HCT116 (cell line): ENCODE results near the gene ARMH3. TPM values are rescaled to one million over a fixed set of nuclear protein-coding genes. Genes with fewer than 3 reads are reported as not detected.

Source experiments
- ATAC-seq: fragments of 200-7000 bp; cut with Tn5 transposase; 2 replicates; pipeline ENCODE4 v1.9.1; 2020; ENCODE audit warnings: mild to moderate bottlenecking, moderate library complexity
- BruUV-seq: library from RNA; stranded (reverse); fragments of 400-500 nt; replicated peaks from 2 replicates; lab custom pipeline; 2021; lab: Mats Ljungman, UMichigan
- CTCF ChIA-PET: fragments of 300-600 bp; sonication (Branson Sonifier 250); formaldehyde crosslinking; loops from one replicate; lab custom pipeline; 2021; ENCODE audit warnings: antibody characterized with exemption; lab: Charles Lee
- POLR2A ChIA-PET: fragments of 300-600, 350-600 bp; sonication (Branson Sonifier 250); formaldehyde crosslinking; loops from one replicate; lab custom pipeline; 2021; ENCODE audit warnings: antibody characterized with exemption; lab: Charles Lee
- RAD21 ChIA-PET, 2 experiments: fragments of 300-600 bp; sonication (Branson Sonifier 250); formaldehyde crosslinking; loops; one replicate each; lab custom pipeline; 2023; ENCODE audit warnings: low total read pairs in 2 of 2; ENCODE audit not compliant: uncharacterized antibody in 2 of 2, unreplicated experiment in 2 of 2, low non-redundant PET in 1 of 2; lab: Charles Lee
- DNase-seq: peaks from one replicate; pipeline ENCODE4 v3.0.0-alpha.2; 2010; ENCODE audit warnings: low read depth, low spot score
- H2AFZ ChIP-seq: fragments of 200-600 bp; shearing (Covaris generic), sonication (generic); 2 replicates; pipeline ENCODE4 v1.6.1; 2017; ENCODE audit warnings: low read depth, mixed run types, mixed read lengths, antibody characterized with exemption, low read length; ENCODE audit not compliant: poor library complexity, severe bottlenecking
- H3K27ac ChIP-seq: 2 replicates; pipeline ENCODE4 v1.5.1; 2012; ENCODE audit warnings: low read depth, low read length
- H3K27me3 ChIP-seq: fragments of 200-600 bp; sonication (generic); 2 replicates; pipeline ENCODE4 v1.6.1; 2016; ENCODE audit warnings: mixed run types, low read length, mixed read lengths; ENCODE audit not compliant: insufficient read depth
- H3K36me3 ChIP-seq, 2 experiments: fragments of 200-500 bp in 1 of 2; fragments of 200-600 bp in 1 of 2; sonication (Bioruptor generic) in 1 of 2; sonication (generic) in 1 of 2; 2 replicates each; pipeline versions ENCODE4 v1.5.1 to v1.6.1; 2014 to 2016; ENCODE audit warnings: low read length in 2 of 2, inconsistent platforms in 1 of 2, mixed read lengths in 1 of 2, mixed run types in 1 of 2; ENCODE audit not compliant: insufficient read depth in 2 of 2, control insufficient read depth in 1 of 2
- H3K4me1 ChIP-seq, 2 experiments: fragments of 200-600 bp in 1 of 2; sonication (generic) in 1 of 2; 2 replicates each; pipeline versions ENCODE4 v1.5.1 to v1.6.1; 2012 to 2017; ENCODE audit warnings: low read length in 2 of 2, inconsistent platforms in 1 of 2, mild to moderate bottlenecking in 1 of 2, mixed read lengths in 1 of 2, mixed run types in 1 of 2, moderate library complexity in 1 of 2; ENCODE audit not compliant: insufficient read depth in 2 of 2, control insufficient read depth in 1 of 2
- H3K4me2 ChIP-seq: fragments of 200-600 bp; sonication (generic); 2 replicates; pipeline ENCODE4 v1.6.1; 2017; ENCODE audit warnings: mixed run types, low read length, mixed read lengths
- H3K4me3 ChIP-seq, 2 experiments: fragments of 200-600 bp in 1 of 2; sonication (generic) in 1 of 2; replicated peaks in 1 of 2; 2 replicates each; pipeline ENCODE4 v1.5.1; 2011 to 2016; ENCODE audit warnings: low read length in 2 of 2, control low read depth in 1 of 2, low read depth in 1 of 2, mild to moderate bottlenecking in 1 of 2, mixed read lengths in 1 of 2, mixed run types in 1 of 2
- H3K79me2 ChIP-seq: fragments of 200-600 bp; sonication (generic); 2 replicates; pipeline ENCODE4 v1.6.1; 2017; ENCODE audit warnings: mild to moderate bottlenecking, mixed run types, low read length, moderate library complexity, mixed read lengths; ENCODE audit not compliant: insufficient read depth
- H3K9ac ChIP-seq: fragments of 200-600 bp; sonication (generic); 2 replicates; pipeline ENCODE4 v1.6.1; 2016; ENCODE audit warnings: low read length, mixed read lengths
- H3K9me2 ChIP-seq: fragments of 200-600 bp; sonication (generic), shearing (Covaris generic); 2 replicates; pipeline ENCODE4 v1.6.1; 2017; ENCODE audit warnings: mixed run types, mild to moderate bottlenecking, moderate library complexity; ENCODE audit not compliant: insufficient read depth
- H3K9me3 ChIP-seq, 2 experiments: fragments of 200-500 bp in 1 of 2; fragments of 200-600 bp in 1 of 2; sonication (Bioruptor generic) in 1 of 2; sonication (generic) in 1 of 2; 2 replicates each; pipeline ENCODE4 v1.6.1; 2014 to 2017; ENCODE audit warnings: low read length in 2 of 2, mixed read lengths in 2 of 2, inconsistent platforms in 1 of 2, low read depth in 1 of 2, mild to moderate bottlenecking in 1 of 2, mixed run types in 1 of 2, moderate library complexity in 1 of 2; ENCODE audit not compliant: control insufficient read depth in 1 of 2, insufficient read depth in 1 of 2
- H4K20me1 ChIP-seq: fragments of 200-600 bp; sonication (generic), shearing (Covaris generic); 2 replicates; pipeline ENCODE4 v1.6.1; 2017; ENCODE audit warnings: mixed run types, mild to moderate bottlenecking, moderate library complexity; ENCODE audit not compliant: insufficient read depth
- CEBPB ChIP-seq: IDR thresholded peaks from 2 replicates; pipeline ENCODE4 v1.6.1; 2012; ENCODE audit warnings: low read depth
- ELF1 ChIP-seq: IDR thresholded peaks from 2 replicates; pipeline ENCODE4 v1.6.1; 2012; ENCODE audit warnings: low read depth, borderline replicate concordance
- EZH2 ChIP-seq: fragments of 200-600 bp; sonication (generic); IDR thresholded peaks from 2 replicates; pipeline ENCODE4 v1.6.1; 2017; ENCODE audit warnings: antibody characterized with exemption, mixed run types
- EZH2phosphoT487 ChIP-seq: fragments of 200-600 bp; IDR thresholded peaks from 2 replicates; pipeline ENCODE4 v1.6.1; 2018; ENCODE audit warnings: antibody characterized with exemption, borderline replicate concordance
- POLR2A ChIP-seq: IDR thresholded peaks from 2 replicates; pipeline ENCODE4 v1.7.0; 2011; ENCODE audit warnings: borderline replicate concordance; ENCODE audit not compliant: insufficient read depth, insufficient read length; ENCODE audit errors: extremely low read depth
- RAD21 ChIP-seq: IDR thresholded peaks from 2 replicates; pipeline ENCODE4 v1.6.1; 2012; ENCODE audit warnings: low read depth, mild to moderate bottlenecking
- REST ChIP-seq: IDR thresholded peaks from 2 replicates; pipeline ENCODE4 v1.6.1; 2012; ENCODE audit warnings: low read depth
- SP1 ChIP-seq: IDR thresholded peaks from 2 replicates; pipeline ENCODE4 v1.6.1; 2012; ENCODE audit warnings: low read depth
- ZBTB33 ChIP-seq: IDR thresholded peaks from 2 replicates; pipeline ENCODE4 v1.6.1; 2011; ENCODE audit warnings: mild to moderate bottlenecking, low read length, moderate library complexity; ENCODE audit not compliant: insufficient replicate concordance; ENCODE audit errors: extremely low read depth
- ZFX ChIP-seq: fragments of 450-650 bp; IDR thresholded peaks from 2 replicates; pipeline ENCODE4 v1.6.1; 2017
- ZNF274 ChIP-seq: fragments of 200-500 bp; sonication (Bioruptor generic); IDR thresholded peaks from 2 replicates; pipeline ENCODE4 v1.6.1; 2014; ENCODE audit warnings: mild to moderate bottlenecking, low read depth, low read length, inconsistent platforms
- intact Hi-C: fragments of 100-400 bp; cut with micrococcal nuclease; formaldehyde crosslinking; loops from 2 replicates; pipeline ENCODE4 v1.10.0; 2022
- total RNA-seq: library from RNA; stranded (reverse); gene quantifications from one replicate; pipeline ENCODE4 v1.2.1, GENCODE V29; 2021; ENCODE audit not compliant: unreplicated experiment
- TF ChIP-seq, protein P1 (sequence below), 3 experiments: fragments of 200-600 bp in 1 of 3; sonication (generic) in 1 of 3; IDR thresholded peaks in 2 of 3; conservative IDR thresholded peaks in 1 of 3; 2 replicates each; pipeline ENCODE4 v1.5.1; 2012 to 2017; ENCODE audit warnings: low read depth in 2 of 3, low read length in 2 of 3, antibody characterized with exemption in 1 of 3, borderline replicate concordance in 1 of 3, control low read depth in 1 of 3, mild to moderate bottlenecking in 1 of 3, mixed read lengths in 1 of 3, mixed run types in 1 of 3, moderate library complexity in 1 of 3; ENCODE audit not compliant: insufficient read depth in 1 of 3
- TF ChIP-seq, protein P2 (sequence below): IDR thresholded peaks from 2 replicates; pipeline ENCODE4 v1.6.1; 2012

ARMH3 gene
- total RNA-seq, 1 experiment from 2014 or later: 30.4 TPM

DNA sequence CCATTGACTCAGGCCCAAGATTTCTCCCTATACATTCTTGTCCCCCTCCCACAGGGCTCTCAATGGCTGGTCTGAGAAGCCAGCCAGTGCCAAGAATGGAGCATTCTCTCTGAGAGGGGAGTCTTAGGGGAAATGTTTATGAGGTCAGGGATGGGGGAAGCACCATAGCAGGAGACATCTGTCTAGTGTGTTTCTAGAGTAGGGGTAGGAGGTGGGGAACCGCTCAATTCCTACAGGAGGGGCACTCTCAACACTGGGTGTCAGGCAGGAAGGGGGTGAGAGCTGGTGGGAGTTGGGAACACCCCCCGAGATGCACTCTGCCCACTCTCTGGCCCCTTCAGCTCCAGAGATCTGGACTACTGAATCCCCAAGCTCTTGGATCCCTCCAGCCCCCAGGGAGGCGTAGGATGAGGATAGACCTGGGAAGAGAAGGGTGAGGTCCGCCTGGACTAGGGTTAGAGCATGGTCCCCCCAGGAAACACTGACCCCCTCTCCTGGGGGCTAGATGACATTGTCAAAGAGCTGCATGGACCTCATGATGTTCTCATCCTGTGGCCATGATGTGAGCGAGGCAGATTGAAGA is 229.0 kb downstream of the ARMH3 start (continued):
- no peak for TF ChIP-seq REST
- TF ChIP-seq, protein P1, sequence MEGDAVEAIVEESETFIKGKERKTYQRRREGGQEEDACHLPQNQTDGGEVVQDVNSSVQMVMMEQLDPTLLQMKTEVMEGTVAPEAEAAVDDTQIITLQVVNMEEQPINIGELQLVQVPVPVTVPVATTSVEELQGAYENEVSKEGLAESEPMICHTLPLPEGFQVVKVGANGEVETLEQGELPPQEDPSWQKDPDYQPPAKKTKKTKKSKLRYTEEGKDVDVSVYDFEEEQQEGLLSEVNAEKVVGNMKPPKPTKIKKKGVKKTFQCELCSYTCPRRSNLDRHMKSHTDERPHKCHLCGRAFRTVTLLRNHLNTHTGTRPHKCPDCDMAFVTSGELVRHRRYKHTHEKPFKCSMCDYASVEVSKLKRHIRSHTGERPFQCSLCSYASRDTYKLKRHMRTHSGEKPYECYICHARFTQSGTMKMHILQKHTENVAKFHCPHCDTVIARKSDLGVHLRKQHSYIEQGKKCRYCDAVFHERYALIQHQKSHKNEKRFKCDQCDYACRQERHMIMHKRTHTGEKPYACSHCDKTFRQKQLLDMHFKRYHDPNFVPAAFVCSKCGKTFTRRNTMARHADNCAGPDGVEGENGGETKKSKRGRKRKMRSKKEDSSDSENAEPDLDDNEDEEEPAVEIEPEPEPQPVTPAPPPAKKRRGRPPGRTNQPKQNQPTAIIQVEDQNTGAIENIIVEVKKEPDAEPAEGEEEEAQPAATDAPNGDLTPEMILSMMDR (IDR thresholded peaks at IDR 0.05 in 2 of 3, conservative IDR thresholded peaks at IDR 0.05 in 1 of 3; ENCODE audit: borderline replicate concordance in 1 of 3, insufficient read depth in 1 of 3, low read depth in 2 of 3, low read length in 2 of 3): no peak

DNA sequence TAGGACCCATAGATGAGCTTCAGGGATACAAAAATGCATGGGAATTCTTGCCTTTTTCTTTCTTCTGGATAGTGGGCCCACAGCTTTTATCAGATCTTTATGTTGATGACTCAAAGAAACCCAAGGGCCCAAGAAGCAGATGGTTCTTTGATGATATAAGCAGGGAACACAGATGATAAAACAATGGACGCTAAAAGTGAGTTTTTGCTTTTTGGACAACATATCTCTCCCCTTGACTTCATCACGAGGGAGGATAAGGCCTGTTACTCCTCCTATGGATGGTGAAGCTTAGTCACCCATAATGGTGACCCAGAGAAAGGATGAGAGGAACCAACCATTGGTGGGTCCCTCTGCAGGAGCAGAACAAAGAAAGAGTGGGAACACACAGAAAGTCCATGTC is 231.2 kb downstream of the ARMH3 start:
- Histone ChIP-seq H4K20me1 (no peaks in the 10 kb centered on the region), H3K79me2 (peaks cover 6% of the 10 kb centered on the region), H3K36me3 (no peaks in the 10 kb centered on the region), H3K27me3 (no peaks in the 10 kb centered on the region), H3K4me1 (peaks cover 2 to 6% of the 10 kb centered on the region in 2 experiments; a peak in 3 of 4 replicates), H3K9me3 (no peaks in the 10 kb centered on the region), H2AFZ (no peak overlapping the region), H3K4me3 (no peak overlapping the region), H3K9ac (no peak overlapping the region), H3K27ac (no peak overlapping the region), H3K4me2 (no peak overlapping the region), H3K9me2 (no peaks in the 10 kb centered on the region)
- DNase-seq (no peak), ATAC-seq (no peak)
- BruUV-seq: no TSS peak
- POLR2A ChIA-PET: no interaction called here
- intact Hi-C loops: no loop called here
- RAD21 ChIA-PET: no interaction called here
- CTCF ChIA-PET: no interaction called here
- TF ChIP-seq POLR2A (no peak), ZBTB33 (no peak), REST (no peak), EZH2 (no peak), CEBPB (no peak), SP1 (no peak), EZH2phosphoT487 (no peak), ZNF274 (no peak), ZFX (no peak), RAD21 (no peak), ELF1 (no peak)
- TF ChIP-seq, protein P2, sequence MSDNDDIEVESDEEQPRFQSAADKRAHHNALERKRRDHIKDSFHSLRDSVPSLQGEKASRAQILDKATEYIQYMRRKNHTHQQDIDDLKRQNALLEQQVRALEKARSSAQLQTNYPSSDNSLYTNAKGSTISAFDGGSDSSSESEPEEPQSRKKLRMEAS: no peak
